Keratinocyte (primary cell): ENCODE measurements around the gene TBX6. TPM values are rescaled to one million over a fixed set of nuclear protein-coding genes. Genes with fewer than 3 reads are reported as not detected.
A peak's percentile ranks its signal among the peaks of the same experiment; 100 is the strongest.

ENCODE experiments used
- DNase-seq: peaks from one replicate; pipeline ENCODE4 v3.0.0-alpha.2; 2011; ENCODE audit warnings: low read depth, missing footprints, low spot score
- FAIRE-seq: peaks from 2 replicates; lab custom pipeline; 2011; peaks lifted over from hg19 to GRCh38; lab: Jason Lieb, UNC
- H2AFZ ChIP-seq: 2 replicates; pipeline ENCODE4 v1.6.0; 2012; ENCODE audit warnings: low read length, control low read depth, inconsistent platforms; ENCODE audit not compliant: control insufficient read depth
- H3K27ac ChIP-seq: 2 replicates; pipeline ENCODE4 v1.5.1; 2011; ENCODE audit warnings: low read length; ENCODE audit not compliant: control insufficient read depth, insufficient read depth
- H3K27me3 ChIP-seq: 3 replicates; pipeline ENCODE4 v1.6.0; 2011; ENCODE audit warnings: low read length; ENCODE audit not compliant: control insufficient read depth, insufficient read depth; ENCODE audit errors: extremely low read depth
- H3K36me3 ChIP-seq, 2 experiments: 2 replicates in 1 of 2; 3 replicates in 1 of 2; pipeline ENCODE4 v1.5.1; 2011; ENCODE audit warnings: low read length in 2 of 2, mild to moderate bottlenecking in 1 of 2; ENCODE audit not compliant: control insufficient read depth in 2 of 2, insufficient read depth in 2 of 2; ENCODE audit errors: extremely low read depth in 1 of 2
- H3K4me1 ChIP-seq: 3 replicates; pipeline ENCODE4 v1.5.1; 2011; ENCODE audit warnings: low read length; ENCODE audit not compliant: control insufficient read depth, insufficient read depth; ENCODE audit errors: extremely low read depth
- H3K4me2 ChIP-seq: 3 replicates; pipeline ENCODE4 v1.6.0; 2011; ENCODE audit warnings: low read depth, low read length; ENCODE audit not compliant: control insufficient read depth, insufficient read depth; ENCODE audit errors: extremely low read depth
- H3K4me3 ChIP-seq, 3 experiments: fragments of 200-600 bp in 1 of 3; sonication (generic) in 1 of 3; 2 replicates in 2 of 3; 3 replicates in 1 of 3; pipeline ENCODE4 v1.5.1; 2011 to 2016; ENCODE audit warnings: low read length in 3 of 3, mild to moderate bottlenecking in 3 of 3, control low read depth in 2 of 3, inconsistent platforms in 1 of 3, low read depth in 1 of 3, mixed read lengths in 1 of 3, mixed run types in 1 of 3, moderate library complexity in 1 of 3; ENCODE audit not compliant: control insufficient read depth in 2 of 3, insufficient read depth in 2 of 3; ENCODE audit errors: extremely low read depth in 1 of 3
- H3K79me2 ChIP-seq: 2 replicates; pipeline ENCODE4 v1.6.0; 2012; ENCODE audit warnings: low read length; ENCODE audit not compliant: control insufficient read depth, insufficient read depth
- H3K9ac ChIP-seq: 3 replicates; pipeline ENCODE4 v1.6.0; 2011; ENCODE audit warnings: low read length; ENCODE audit not compliant: control insufficient read depth, insufficient read depth; ENCODE audit errors: extremely low read depth
- H3K9me1 ChIP-seq: 3 replicates; pipeline ENCODE4 v1.6.0; 2011; ENCODE audit warnings: low read length; ENCODE audit not compliant: control insufficient read depth, insufficient read depth; ENCODE audit errors: extremely low read depth
- H3K9me3 ChIP-seq: 2 replicates; pipeline ENCODE4 v1.5.1; 2012; ENCODE audit warnings: low read depth, low read length; ENCODE audit not compliant: control insufficient read depth
- H4K20me1 ChIP-seq: 3 replicates; pipeline ENCODE4 v1.6.0; 2011; ENCODE audit warnings: low read length; ENCODE audit not compliant: control insufficient read depth, insufficient read depth; ENCODE audit errors: extremely low read depth
- EZH2 ChIP-seq: IDR thresholded peaks from one replicate; pipeline ENCODE4 v1.6.1; 2012; ENCODE audit warnings: inconsistent platforms, mild to moderate bottlenecking, low read length, moderate library complexity
- dilution Hi-C: fragments of 300-500 bp; cut with MboI; formaldehyde crosslinking; loops from one replicate; pipeline ENCODE4 v1.7.0; 2020; ENCODE audit warnings: low sequenced_read_pairs; ENCODE audit not compliant: extremely low pct_ligation_motif_present
- polyA plus RNA-seq, 5 experiments: library from polyadenylated mRNA; depleted of rRNA in 3 of 5; stranded (reverse) in 3 of 5; stranded (forward) in 1 of 5; unstranded in 1 of 5; fragments of >200 nt; gene quantifications; 1 replicate in 1 of 5; 2 replicates in 3 of 5; 3 replicates in 1 of 5; pipeline versions ENCODE4 v1.2.1 to v1.2.3, GENCODE V29; 2011 to 2012; ENCODE audit warnings: missing spikeins in 2 of 5, low read depth in 1 of 5, low replicate concordance in 1 of 5
- TF ChIP-seq, protein P1 (sequence below), 3 experiments: IDR thresholded peaks in 1 of 3; conservative IDR thresholded peaks in 1 of 3; optimal IDR thresholded peaks in 1 of 3; 2 replicates in 2 of 3; 3 replicates in 1 of 3; pipeline versions ENCODE3 to v1.5.1; 2011; ENCODE audit warnings: low read length in 3 of 3, mild to moderate bottlenecking in 3 of 3, moderate library complexity in 2 of 3, control low read depth in 1 of 3, inconsistent platforms in 1 of 3; ENCODE audit not compliant: insufficient read depth in 2 of 3; ENCODE audit errors: extremely low read depth in 1 of 3

Gene TBX6
- polyA plus RNA-seq, 1 donor (not counting 4 experiments of a cell fraction or from before 2014, with no cell fraction given), result 0.18 TPM

DNA sequence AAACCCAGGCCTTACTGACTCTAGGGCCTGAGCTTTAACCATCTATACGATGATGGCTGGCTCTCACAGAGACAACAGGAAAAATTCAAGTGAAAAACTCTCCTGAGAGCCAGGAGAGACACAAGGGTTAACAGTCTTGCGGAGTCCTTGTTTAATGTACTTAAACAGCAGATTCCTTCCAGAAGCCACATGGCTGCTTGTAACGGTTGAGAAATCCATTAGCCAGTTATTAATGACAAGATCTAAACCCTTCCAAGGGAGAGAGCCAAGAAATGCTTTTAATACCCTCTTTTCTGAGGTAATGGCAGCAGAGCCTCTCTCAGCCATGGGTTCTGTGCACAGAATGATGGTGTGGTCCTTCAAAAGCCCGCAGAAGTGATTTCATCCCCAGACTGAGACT lies 31.4 kb downstream of the TBX6 start:
- FAIRE-seq, result no peak
- H2AFZ ChIP-seq, result no peak overlapping the region
- no peak for DNase-seq
- no peak overlapping the region for H3K27ac ChIP-seq
- H3K36me3 ChIP-seq, result peaks cover 0 to 4% of the 10 kb centered on the region in 2 experiments
- H3K27me3 ChIP-seq, result no peaks in the 10 kb centered on the region
- H3K4me3 ChIP-seq, result no peak overlapping the region
- peaks cover 6% of the 10 kb centered on the region for H3K79me2 ChIP-seq
- TF ChIP-seq, protein P1, sequence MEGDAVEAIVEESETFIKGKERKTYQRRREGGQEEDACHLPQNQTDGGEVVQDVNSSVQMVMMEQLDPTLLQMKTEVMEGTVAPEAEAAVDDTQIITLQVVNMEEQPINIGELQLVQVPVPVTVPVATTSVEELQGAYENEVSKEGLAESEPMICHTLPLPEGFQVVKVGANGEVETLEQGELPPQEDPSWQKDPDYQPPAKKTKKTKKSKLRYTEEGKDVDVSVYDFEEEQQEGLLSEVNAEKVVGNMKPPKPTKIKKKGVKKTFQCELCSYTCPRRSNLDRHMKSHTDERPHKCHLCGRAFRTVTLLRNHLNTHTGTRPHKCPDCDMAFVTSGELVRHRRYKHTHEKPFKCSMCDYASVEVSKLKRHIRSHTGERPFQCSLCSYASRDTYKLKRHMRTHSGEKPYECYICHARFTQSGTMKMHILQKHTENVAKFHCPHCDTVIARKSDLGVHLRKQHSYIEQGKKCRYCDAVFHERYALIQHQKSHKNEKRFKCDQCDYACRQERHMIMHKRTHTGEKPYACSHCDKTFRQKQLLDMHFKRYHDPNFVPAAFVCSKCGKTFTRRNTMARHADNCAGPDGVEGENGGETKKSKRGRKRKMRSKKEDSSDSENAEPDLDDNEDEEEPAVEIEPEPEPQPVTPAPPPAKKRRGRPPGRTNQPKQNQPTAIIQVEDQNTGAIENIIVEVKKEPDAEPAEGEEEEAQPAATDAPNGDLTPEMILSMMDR (optimal IDR thresholded peaks at IDR 0.05 in 1 of 3, IDR thresholded peaks at IDR 0.05 in 1 of 3, conservative IDR thresholded peaks at IDR 0.05 in 1 of 3; ENCODE audit: extremely low read depth in 1 of 3, insufficient read depth in 2 of 3, low read length in 3 of 3), result no peak
- no peak for TF ChIP-seq EZH2
- no peak overlapping the region for H3K4me2 ChIP-seq
- H3K9me1 ChIP-seq, result no peaks in the 10 kb centered on the region
- no peaks in the 10 kb centered on the region for H3K9me3 ChIP-seq
- peaks cover 18% of the 10 kb centered on the region for H3K4me1 ChIP-seq
- no peak overlapping the region for H3K9ac ChIP-seq
- H4K20me1 ChIP-seq, result no peaks in the 10 kb centered on the region
- dilution Hi-C loops, result no loop called here

DNA sequence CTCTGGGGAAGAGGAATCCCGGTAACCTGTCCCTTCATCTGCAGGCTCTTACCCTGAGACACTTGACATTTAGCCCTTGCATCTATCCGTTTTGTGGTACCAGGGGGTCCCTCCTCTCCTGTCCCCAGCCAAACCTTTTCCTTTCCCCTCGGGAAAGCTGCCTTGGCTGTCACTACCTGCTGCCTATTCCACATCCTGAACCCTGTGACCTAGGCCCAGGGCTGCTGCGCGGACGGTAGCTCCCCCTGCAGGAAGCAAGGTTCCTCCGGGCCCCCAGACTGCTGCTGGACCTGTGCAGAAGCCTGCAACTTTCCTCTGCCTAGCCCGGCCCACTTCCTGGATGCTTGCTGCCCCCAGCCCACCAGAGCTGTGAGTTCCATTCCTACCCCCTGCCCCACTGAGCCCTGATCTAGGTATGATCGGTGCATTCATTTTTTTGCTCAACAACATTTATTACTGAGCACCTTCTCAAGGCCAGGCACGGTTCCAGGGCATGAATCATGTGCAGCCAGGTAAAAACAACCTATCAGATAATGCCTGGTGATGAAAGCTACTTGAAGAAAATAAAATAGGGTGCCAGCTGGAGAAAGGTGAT lies 36.7 kb downstream of the TBX6 start:
- H3K27ac ChIP-seq, result peak overlapping the region; percentile 73

More for the DNA sequence above, 36.7 kb downstream of the TBX6 start:
- no peaks in the 10 kb centered on the region for H3K9me3 ChIP-seq
- H3K79me2 ChIP-seq, result peaks cover 2% of the 10 kb centered on the region
- H3K4me1 ChIP-seq, result peaks cover 27% of the 10 kb centered on the region
- no peaks in the 10 kb centered on the region for H3K27me3 ChIP-seq
- TF ChIP-seq EZH2, result no peak
- TF ChIP-seq, protein P1 (optimal IDR thresholded peaks at IDR 0.05 in 1 of 3, IDR thresholded peaks at IDR 0.05 in 1 of 3, conservative IDR thresholded peaks at IDR 0.05 in 1 of 3; ENCODE audit: extremely low read depth in 1 of 3, insufficient read depth in 2 of 3, low read length in 3 of 3), result peak; percentile 84 to 92 (median 85)
- H3K4me3 ChIP-seq, result peak overlapping the region in 1 of 3 experiments; percentile 11
- peak overlapping the region; percentile 39 for H3K4me2 ChIP-seq
- no peaks in the 10 kb centered on the region for H3K9me1 ChIP-seq
- DNase-seq (no peak), FAIRE-seq (no peak)
- no peaks in the 10 kb centered on the region for H4K20me1 ChIP-seq
- H3K9ac ChIP-seq, result peak overlapping the region; percentile 43
- H3K36me3 ChIP-seq, result peaks cover 0 to 4% of the 10 kb centered on the region in 2 experiments
- dilution Hi-C loops, result no loop called here
- H2AFZ ChIP-seq, result no peak overlapping the region
